ENCODE measurements around the gene PTPN6.
"Not testable (repeated sequence)": the region's sequence is repeated elsewhere in the genome, so short reads cannot be mapped to it uniquely, and the experiment has no call there.

PTPN6 gene

DNA sequence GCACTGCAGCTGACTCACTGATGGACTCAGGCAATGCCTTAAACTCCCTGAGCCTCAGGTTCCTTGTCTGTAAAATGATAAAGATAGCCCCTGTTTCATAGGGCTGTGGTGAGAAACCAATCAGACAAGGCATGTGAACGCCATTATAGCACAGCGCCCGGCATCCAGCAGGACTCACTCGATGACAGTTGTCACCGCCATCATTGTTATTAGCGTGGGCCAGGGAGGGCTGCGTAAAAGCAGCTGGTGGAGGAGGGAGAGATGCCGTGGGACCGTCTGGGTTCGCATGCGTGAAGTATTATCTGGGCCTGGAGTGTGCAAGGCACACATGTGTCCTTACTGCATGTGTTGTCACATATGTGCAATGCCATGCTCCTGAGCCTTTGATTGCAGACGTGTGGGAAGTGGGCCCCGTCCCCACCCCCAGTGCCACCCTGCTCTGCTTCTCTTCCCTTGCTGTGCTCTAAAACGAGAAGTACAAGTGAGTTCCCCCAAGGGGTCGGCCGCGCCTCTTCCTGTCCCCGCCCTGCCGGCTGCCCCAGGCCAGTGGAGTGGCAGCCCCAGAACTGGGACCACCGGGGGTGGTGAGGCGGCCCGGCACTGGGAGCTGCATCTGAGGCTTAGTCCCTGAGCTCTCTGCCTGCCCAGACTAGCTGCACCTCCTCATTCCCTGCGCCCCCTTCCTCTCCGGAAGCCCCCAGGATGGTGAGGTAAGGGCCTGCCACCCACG, at the start of gene PTPN6:
TSS of gene PTPN6 (plus strand) at position 546 of the 730 bp plus-strand sequence. CDS start at position 703, 157 bp downstream.
- no peak for TF ChIP-seq ZFX (IDR thresholded peaks at IDR 0.05)
- TF ChIP-seq, protein P1, sequence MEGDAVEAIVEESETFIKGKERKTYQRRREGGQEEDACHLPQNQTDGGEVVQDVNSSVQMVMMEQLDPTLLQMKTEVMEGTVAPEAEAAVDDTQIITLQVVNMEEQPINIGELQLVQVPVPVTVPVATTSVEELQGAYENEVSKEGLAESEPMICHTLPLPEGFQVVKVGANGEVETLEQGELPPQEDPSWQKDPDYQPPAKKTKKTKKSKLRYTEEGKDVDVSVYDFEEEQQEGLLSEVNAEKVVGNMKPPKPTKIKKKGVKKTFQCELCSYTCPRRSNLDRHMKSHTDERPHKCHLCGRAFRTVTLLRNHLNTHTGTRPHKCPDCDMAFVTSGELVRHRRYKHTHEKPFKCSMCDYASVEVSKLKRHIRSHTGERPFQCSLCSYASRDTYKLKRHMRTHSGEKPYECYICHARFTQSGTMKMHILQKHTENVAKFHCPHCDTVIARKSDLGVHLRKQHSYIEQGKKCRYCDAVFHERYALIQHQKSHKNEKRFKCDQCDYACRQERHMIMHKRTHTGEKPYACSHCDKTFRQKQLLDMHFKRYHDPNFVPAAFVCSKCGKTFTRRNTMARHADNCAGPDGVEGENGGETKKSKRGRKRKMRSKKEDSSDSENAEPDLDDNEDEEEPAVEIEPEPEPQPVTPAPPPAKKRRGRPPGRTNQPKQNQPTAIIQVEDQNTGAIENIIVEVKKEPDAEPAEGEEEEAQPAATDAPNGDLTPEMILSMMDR (conservative IDR thresholded peaks at IDR 0.05), result no peak
- H3K27ac ChIP-seq, result no peak within 1 kb of the TSS

DNA sequence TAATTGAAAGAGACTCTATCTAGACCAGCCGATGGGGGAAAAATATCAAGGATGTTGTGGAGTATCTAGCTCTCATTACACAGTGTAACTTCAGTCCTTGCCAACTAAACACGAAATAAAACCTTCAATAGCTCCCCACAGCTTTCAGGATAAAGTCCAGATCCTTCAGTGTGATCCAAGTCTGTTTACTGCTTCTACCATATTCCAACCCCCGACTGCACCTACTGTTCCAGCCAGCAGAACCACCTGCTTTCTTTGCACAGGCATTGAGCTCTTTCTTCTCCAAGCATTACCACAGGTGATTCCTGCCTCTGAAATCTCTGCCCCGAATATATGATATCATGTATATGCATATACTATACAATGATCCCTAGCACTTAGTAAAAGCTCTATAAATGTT, 48.7 kb upstream of the PTPN6 start:
- TF ChIP-seq, protein P1 (conservative IDR thresholded peaks at IDR 0.05), result no peak
- no peak for TF ChIP-seq ZFX (IDR thresholded peaks at IDR 0.05)

GRCh38 chr12:6903722-6904121, 47.4 kb upstream of the PTPN6 start:
- no peak overlapping the region for H3K27ac ChIP-seq
- TF ChIP-seq, protein P1 (conservative IDR thresholded peaks at IDR 0.05), result no peak
- no peak for TF ChIP-seq ZFX (IDR thresholded peaks at IDR 0.05)

More for the DNA sequence above, 48.7 kb upstream of the PTPN6 start:
- H3K27ac ChIP-seq, result no peak overlapping the region

DNA sequence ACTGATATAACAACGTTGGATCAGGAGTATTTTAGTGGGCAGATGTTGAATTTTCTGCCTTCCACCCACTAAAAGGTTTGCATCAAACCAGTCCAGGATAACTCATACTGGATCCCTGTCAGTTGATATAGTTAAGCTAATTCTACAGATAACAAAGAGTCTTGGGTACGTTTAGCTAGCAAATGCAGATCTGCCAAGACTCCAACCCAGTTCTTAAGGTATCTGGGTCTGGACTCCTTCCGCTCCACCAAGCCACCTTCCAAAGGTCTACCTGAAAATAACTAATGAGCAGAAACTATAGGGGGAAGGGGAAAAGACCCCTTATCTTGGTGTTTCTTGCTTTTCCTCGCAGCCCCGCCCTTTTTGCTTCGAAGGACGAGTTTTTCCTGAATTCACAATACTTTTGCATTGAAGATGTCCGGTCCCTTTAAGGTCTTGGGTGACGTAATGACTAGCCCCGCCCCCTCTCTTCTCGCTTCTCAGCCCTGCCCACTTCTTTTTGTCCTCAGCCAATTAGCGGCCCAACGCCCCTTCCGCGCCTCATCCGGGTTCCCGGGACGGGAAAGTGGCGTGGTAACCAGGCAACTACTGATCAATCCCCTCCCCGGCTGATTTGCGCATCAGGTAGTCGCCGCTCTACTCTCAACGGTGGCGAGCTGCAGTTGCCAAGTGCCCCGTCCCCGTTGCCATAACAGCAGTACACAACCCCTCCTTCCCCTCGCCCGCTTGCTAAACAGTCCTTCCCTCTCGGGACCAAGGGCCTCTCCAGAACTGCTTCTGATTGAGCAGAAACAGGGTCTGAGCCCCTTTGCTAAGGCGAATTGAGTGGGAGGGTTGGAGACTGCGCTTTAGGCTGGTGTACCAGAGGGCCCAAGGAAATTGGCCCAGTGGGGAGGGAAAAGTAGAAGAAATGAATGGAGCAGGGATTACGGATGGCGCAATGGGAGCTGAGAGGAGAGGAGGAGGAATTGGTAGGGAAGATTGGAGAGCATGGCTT, 46.6 kb upstream of the PTPN6 start, which contains the start of gene LRRC23:
TSS of gene LRRC23 (plus strand) at position 543 of the 997 bp plus-strand sequence. CDS start 812 bp downstream, outside the sequence.
- H3K27ac ChIP-seq, result peak within 1 kb of the TSS; percentile 70
- no peak for TF ChIP-seq ZFX (IDR thresholded peaks at IDR 0.05)
- TF ChIP-seq, protein P1 (conservative IDR thresholded peaks at IDR 0.05), result no peak

GRCh38 chr12:6905414-6906040, 45.6 kb upstream of the PTPN6 start:
- peak overlapping the region; percentile 70 for H3K27ac ChIP-seq
- no peak for TF ChIP-seq ZFX (IDR thresholded peaks at IDR 0.05)
- TF ChIP-seq, protein P1 (conservative IDR thresholded peaks at IDR 0.05), result no peak

DNA sequence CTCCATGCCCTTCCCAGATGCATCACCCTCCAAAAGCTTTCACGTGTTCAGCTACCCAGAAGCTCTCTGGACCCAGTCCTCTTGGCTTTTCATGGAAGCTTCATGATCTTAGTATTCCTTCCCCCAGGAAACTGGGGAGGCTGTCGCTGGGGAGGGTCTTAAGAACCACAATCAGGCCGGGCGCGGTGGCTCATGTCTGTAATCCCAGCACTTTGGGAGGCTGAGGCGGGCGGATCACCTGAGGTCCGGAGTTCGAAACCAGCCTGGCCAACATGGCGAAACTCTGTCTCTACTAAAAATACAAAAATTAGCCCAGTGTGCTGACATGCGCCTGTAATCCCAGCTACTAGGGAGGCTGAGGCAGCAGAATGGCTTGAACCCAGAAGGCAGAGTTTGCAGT, 43.0 kb upstream of the PTPN6 start:
- H3K27ac ChIP-seq, result not testable (repeated sequence)

DNA sequence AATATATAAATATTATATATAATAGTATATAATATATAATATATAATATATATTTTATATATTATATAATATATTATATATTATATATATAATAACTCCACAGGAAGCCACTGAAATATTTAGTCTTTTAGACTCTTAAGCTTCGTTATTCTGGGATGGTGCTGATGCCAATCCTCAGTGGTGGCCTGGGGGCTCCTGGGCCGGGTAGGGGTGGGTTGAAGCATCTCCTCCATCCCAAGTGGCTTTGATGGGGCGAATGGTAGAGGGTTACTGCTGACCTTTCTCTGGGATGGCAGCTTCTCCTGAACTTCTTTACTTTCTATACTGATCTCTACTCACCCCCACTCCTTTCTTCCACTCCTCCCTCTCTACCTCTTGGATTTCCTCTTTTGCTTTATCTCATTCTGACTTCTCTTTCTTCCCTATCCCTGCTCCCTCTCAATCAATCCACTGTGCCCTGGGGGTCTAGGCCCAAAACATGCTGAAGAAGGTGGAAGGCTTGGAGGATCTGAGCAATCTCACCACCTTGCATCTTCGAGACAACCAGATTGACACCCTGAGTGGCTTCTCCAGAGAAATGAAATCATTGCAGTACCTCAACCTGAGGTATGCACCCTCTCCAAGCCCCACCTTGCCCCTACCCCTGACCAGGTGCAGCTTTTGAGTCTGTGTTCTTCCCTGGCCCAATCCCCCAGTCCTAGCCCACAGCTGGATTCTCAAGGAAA, 41.6 kb upstream of the PTPN6 start:
- H3K27ac ChIP-seq, result no peak overlapping the region
- TF ChIP-seq ZFX (IDR thresholded peaks at IDR 0.05), result no peak
- TF ChIP-seq, protein P1 (conservative IDR thresholded peaks at IDR 0.05), result no peak

Measured in C4-2B (cell line).